Fibroblast of pulmonary artery (primary cell): Measurements from ENCODE around the gene CENPW.

ENCODE experiments used
- DNase-seq: peaks from one replicate; pipeline ENCODE4 v3.0.0-alpha.2; 2010; ENCODE audit warnings: low read depth
- H3K4me3 ChIP-seq: replicated peaks from 2 replicates; pipeline ENCODE4 v1.5.1; 2011; ENCODE audit warnings: low read depth, mild to moderate bottlenecking, control low read depth, low read length, moderate library complexity
- CTCF ChIP-seq: IDR thresholded peaks from 2 replicates; pipeline ENCODE4 v1.5.1; 2011; ENCODE audit warnings: mild to moderate bottlenecking, control low read depth, low read length, inconsistent platforms; ENCODE audit errors: missing control alignments

Gene CENPW

GRCh38 chr6:126372626-126373025 lies 32.7 kb downstream of the CENPW start:
- H3K4me3 ChIP-seq, result no peak overlapping the region
- DNase-seq, result no peak
- no peak for TF ChIP-seq CTCF

- no peak for TF ChIP-seq CTCF
- H3K4me3 ChIP-seq, result no peak overlapping the region
- DNase-seq, result no peak
Measured at GRCh38 chr6:126373344-126373743, 33.4 kb downstream of the CENPW start.

- H3K4me3 ChIP-seq, result no peak overlapping the region
- no peak for TF ChIP-seq CTCF
- no peak for DNase-seq
Measured at GRCh38 chr6:126374372-126374771, 34.5 kb downstream of the CENPW start.

GRCh38 chr6:126376682-126377081 lies 36.8 kb downstream of the CENPW start:
- no peak for TF ChIP-seq CTCF
- DNase-seq, result no peak
- H3K4me3 ChIP-seq, result no peak overlapping the region

GRCh38 chr6:126377594-126378153 lies 37.8 kb downstream of the CENPW start:
- no peak overlapping the region for H3K4me3 ChIP-seq
- no peak for TF ChIP-seq CTCF
- DNase-seq, result no peak

GRCh38 chr6:126380072-126380583 lies 40.2 kb downstream of the CENPW start:
- no peak for TF ChIP-seq CTCF
- DNase-seq, result no peak
- H3K4me3 ChIP-seq, result no peak overlapping the region

GRCh38 chr6:126381498-126381897 lies 41.6 kb downstream of the CENPW start:
- no peak overlapping the region for H3K4me3 ChIP-seq
- no peak for TF ChIP-seq CTCF
- DNase-seq, result no peak
